SU-DHL-6 (cell line): ENCODE data around the gene FAM200A.
"Not testable (repeated sequence)": the region's sequence is repeated elsewhere in the genome, so short reads cannot be mapped to it uniquely, and the experiment has no call there.

Experiments
- H2AFZ ChIP-seq: fragments of 200-600 bp; sonication (generic); 2 replicates; pipeline ENCODE4 v1.6.1; 2014; ENCODE audit warnings: low read depth, mild to moderate bottlenecking, moderate library complexity, mixed read lengths, antibody characterized with exemption, low read length; ENCODE audit not compliant: severe bottlenecking
- H3F3A ChIP-seq: fragments of 200-600 bp; shearing (Covaris generic); 2 replicates; pipeline ENCODE4 v1.6.0; 2016; ENCODE audit warnings: antibody characterized with exemption, mild to moderate bottlenecking; ENCODE audit not compliant: insufficient read depth
- H3K27ac ChIP-seq: fragments of 200-600 bp; sonication (generic); 2 replicates; pipeline ENCODE4 v1.5.1; 2016; ENCODE audit warnings: low read depth, mild to moderate bottlenecking, low read length, moderate library complexity, mixed read lengths
- H3K27me3 ChIP-seq: fragments of 200-600 bp; sonication (generic), shearing (Covaris generic); 2 replicates; pipeline ENCODE4 v1.6.0; 2014; ENCODE audit warnings: mild to moderate bottlenecking, low read length
- H3K36me3 ChIP-seq: fragments of 200-600 bp; sonication (generic); 2 replicates; pipeline ENCODE4 v1.6.1; 2014; ENCODE audit warnings: mild to moderate bottlenecking, low read length, mixed read lengths
- H3K4me2 ChIP-seq: fragments of 300-600, 200-600 bp; shearing (Covaris generic), sonication (generic); 2 replicates; pipeline ENCODE4 v1.6.0; 2014; ENCODE audit warnings: low read length, low read depth, mild to moderate bottlenecking; ENCODE audit not compliant: poor library complexity, severe bottlenecking
- H3K4me3 ChIP-seq: fragments of 200-600 bp; sonication (generic); 2 replicates; pipeline ENCODE4 v1.5.1; 2014; ENCODE audit warnings: antibody characterized with exemption, low read length, mild to moderate bottlenecking, mixed read lengths; ENCODE audit not compliant: insufficient read depth, poor library complexity, severe bottlenecking
- H3K79me2 ChIP-seq: fragments of 200-600 bp; sonication (generic); 2 replicates; pipeline ENCODE4 v1.6.1; 2014; ENCODE audit warnings: mild to moderate bottlenecking, low read length, moderate library complexity; ENCODE audit not compliant: insufficient read depth
- H3K9ac ChIP-seq: fragments of 200-600 bp; sonication (generic); 2 replicates; pipeline ENCODE4 v1.7.0; 2014; ENCODE audit warnings: mild to moderate bottlenecking, low read length
- H3K9me2 ChIP-seq: fragments of 200-600 bp; sonication (generic); replicated peaks from 2 replicates; pipeline ENCODE4 v1.6.1; 2014; ENCODE audit warnings: low read length; ENCODE audit not compliant: insufficient read depth
- H3K9me3 ChIP-seq: fragments of 200-600 bp; sonication (generic); 2 replicates; pipeline ENCODE4 v1.6.1; 2014; ENCODE audit warnings: low read length, mixed read lengths; ENCODE audit not compliant: insufficient read depth
- H4K20me1 ChIP-seq: fragments of 200-600 bp; sonication (generic); 2 replicates; pipeline ENCODE4 v1.6.1; 2014; ENCODE audit warnings: low read depth, mild to moderate bottlenecking, antibody characterized with exemption, low read length, moderate library complexity, mixed read lengths
- EZH2phosphoT487 ChIP-seq: fragments of 200-600 bp; sonication (generic), shearing (Covaris generic); conservative IDR thresholded peaks from 2 replicates; pipeline ENCODE4 v1.6.1; 2018; ENCODE audit warnings: mild to moderate bottlenecking, antibody characterized with exemption, low read length, moderate library complexity, mixed read lengths
- TF ChIP-seq, protein P1 (sequence below): fragments of 200-600 bp; sonication (generic); IDR thresholded peaks from one replicate; pipeline ENCODE4 v1.5.1; 2017; ENCODE audit warnings: antibody characterized with exemption, mild to moderate bottlenecking, low read length, moderate library complexity; ENCODE audit not compliant: insufficient read depth, poor library complexity, severe bottlenecking

Gene FAM200A

DNA sequence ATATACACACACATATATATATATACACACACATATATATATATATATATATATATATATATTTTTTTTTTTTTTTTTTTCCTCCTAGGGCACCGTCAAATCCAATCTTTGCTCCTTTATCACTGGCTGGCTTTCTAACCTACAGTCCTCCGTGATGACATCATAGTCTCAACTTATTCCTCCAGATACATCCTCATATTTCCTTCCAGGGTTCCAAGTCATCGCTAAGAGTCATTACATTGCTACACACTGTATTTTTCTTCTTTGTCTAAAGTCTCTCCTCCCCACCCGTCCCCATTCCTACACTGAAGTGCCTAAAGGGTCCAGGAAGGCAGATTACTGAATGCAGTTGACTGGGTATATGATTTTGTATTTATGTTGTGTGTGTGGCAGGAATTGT, 1.1 kb upstream of the FAM200A start:
- Histone ChIP-seq H3K27me3 (no peaks in the 10 kb centered on the region), H3K9ac (no peak overlapping the region), H3K79me2 (peaks cover 45% of the 10 kb centered on the region), H4K20me1 (no peaks in the 10 kb centered on the region), H3K9me2 (no peaks in the 10 kb centered on the region), H3K27ac (no peak overlapping the region), H3K36me3 (peaks cover 8% of the 10 kb centered on the region; the same call in 1 of the 2 replicates), H3K4me3 (no peak overlapping the region), H3F3A (peaks cover 25% of the 10 kb centered on the region), H3K9me3 (no peaks in the 10 kb centered on the region), H3K4me2 (no peak overlapping the region), H2AFZ (no peak overlapping the region)
- TF ChIP-seq, protein P1, sequence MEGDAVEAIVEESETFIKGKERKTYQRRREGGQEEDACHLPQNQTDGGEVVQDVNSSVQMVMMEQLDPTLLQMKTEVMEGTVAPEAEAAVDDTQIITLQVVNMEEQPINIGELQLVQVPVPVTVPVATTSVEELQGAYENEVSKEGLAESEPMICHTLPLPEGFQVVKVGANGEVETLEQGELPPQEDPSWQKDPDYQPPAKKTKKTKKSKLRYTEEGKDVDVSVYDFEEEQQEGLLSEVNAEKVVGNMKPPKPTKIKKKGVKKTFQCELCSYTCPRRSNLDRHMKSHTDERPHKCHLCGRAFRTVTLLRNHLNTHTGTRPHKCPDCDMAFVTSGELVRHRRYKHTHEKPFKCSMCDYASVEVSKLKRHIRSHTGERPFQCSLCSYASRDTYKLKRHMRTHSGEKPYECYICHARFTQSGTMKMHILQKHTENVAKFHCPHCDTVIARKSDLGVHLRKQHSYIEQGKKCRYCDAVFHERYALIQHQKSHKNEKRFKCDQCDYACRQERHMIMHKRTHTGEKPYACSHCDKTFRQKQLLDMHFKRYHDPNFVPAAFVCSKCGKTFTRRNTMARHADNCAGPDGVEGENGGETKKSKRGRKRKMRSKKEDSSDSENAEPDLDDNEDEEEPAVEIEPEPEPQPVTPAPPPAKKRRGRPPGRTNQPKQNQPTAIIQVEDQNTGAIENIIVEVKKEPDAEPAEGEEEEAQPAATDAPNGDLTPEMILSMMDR: no peak
- no peak for TF ChIP-seq EZH2phosphoT487

DNA sequence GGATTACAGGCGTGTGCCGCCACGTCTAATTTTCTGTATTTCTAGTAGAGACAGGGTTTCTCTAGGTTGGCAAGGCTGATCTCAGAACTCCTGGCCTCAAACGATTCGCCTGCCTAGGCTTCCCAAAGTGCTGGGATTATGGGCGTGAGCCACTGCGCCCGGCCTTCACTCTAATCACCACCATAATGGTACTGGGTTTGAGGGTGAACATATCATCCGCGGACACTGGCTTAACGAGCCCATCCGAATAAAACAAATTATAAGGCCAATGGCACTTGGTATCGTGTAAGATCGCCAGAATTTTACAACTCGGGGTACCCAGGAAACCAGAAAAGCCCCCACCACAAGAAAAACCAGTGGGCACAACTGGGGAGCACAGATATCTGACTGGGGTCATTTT, 580 bp downstream of the FAM200A start:
- no peak for TF ChIP-seq EZH2phosphoT487
- TF ChIP-seq, protein P1: no peak
- H3K36me3 ChIP-seq: peaks cover 5% of the 10 kb centered on the region; the same call in 1 of the 2 replicates
- no peaks in the 10 kb centered on the region for H3K9me3 ChIP-seq
- peak overlapping the region; percentile 68 for H2AFZ ChIP-seq
- H3K9me2 ChIP-seq: no peaks in the 10 kb centered on the region
- H3K4me2 ChIP-seq: peak overlapping the region; percentile 67
- no peak overlapping the region for H3K27ac ChIP-seq
- H3K9ac ChIP-seq: peak overlapping the region; percentile 68
- H4K20me1 ChIP-seq: no peaks in the 10 kb centered on the region
- H3K27me3 ChIP-seq: no peaks in the 10 kb centered on the region
- H3F3A ChIP-seq: peaks cover 29% of the 10 kb centered on the region
- peak overlapping the region; percentile 65 for H3K4me3 ChIP-seq
- peaks cover 28% of the 10 kb centered on the region for H3K79me2 ChIP-seq

DNA sequence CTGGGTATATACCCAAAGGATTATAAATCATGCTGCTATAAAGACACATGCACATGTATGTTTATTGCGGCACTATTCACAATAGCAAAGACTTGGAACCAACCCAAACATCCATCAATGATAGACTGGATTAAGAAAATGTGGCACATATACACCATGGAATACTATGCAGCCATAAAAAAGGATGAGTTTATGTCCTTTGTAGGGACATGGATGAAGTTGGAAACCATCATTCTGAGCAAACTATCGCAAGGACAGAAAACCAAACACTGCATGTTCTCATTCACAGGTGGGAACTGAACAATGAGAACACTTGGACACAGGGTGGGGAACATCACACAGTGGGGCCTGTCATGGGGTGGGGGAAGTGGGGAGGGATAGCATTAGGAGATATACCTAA, 2.4 kb downstream of the FAM200A start:
- not testable (repeated sequence) for H3K27me3 ChIP-seq, H3K36me3 ChIP-seq, H3K9me2 ChIP-seq, H4K20me1 ChIP-seq, H3K9me3 ChIP-seq, H3K4me3 ChIP-seq, H3K9ac ChIP-seq, H2AFZ ChIP-seq, H3K27ac ChIP-seq, H3K4me2 ChIP-seq
- peaks cover 15% of the 10 kb centered on the region for H3F3A ChIP-seq
- peaks cover 16% of the 10 kb centered on the region; the same call in 1 of the 2 replicates for H3K79me2 ChIP-seq

DNA sequence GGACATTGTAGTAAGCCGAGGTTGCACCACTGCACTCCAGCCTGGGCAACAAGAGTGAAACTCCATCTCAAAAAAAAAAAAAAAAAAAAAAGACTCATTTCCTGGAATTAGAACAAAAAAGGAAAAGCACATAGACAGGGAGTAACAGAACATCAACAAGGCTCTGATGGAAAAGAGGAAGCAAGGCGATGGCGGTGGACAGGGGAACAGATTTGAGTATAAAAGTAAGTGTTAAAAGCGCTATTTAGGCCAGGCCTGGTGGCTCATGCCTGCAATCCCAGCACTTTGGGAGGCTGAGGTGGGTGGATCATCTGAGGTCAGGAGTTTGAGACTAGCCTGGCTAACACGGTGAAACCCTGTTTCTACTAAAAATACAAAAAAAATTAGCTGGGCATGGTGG, 6.6 kb downstream of the FAM200A start:
- H3K9me3 ChIP-seq: peaks cover 14% of the 10 kb centered on the region; the same call in 1 of the 2 replicates
- H3K4me2 ChIP-seq, H2AFZ ChIP-seq, H3F3A ChIP-seq, H3K9me2 ChIP-seq, H4K20me1 ChIP-seq, H3K27ac ChIP-seq, H3K4me3 ChIP-seq, H3K36me3 ChIP-seq, H3K9ac ChIP-seq, H3K79me2 ChIP-seq, H3K27me3 ChIP-seq: not testable (repeated sequence)
